ENCODE results near the gene NOS1AP.

NOS1AP gene

GRCh38 chr1:162305969-162306368 lies 236.5 kb downstream of the NOS1AP start:
- no peak for DNase-seq

GRCh38 chr1:162310337-162310736 lies 240.8 kb downstream of the NOS1AP start:
- DNase-seq, result no peak

GRCh38 chr1:162314206-162314605 lies 244.7 kb downstream of the NOS1AP start:
- DNase-seq, result no peak

- no peak for DNase-seq
Measured at GRCh38 chr1:162315673-162316072, 246.2 kb downstream of the NOS1AP start.

- no peak for DNase-seq
Measured at GRCh38 chr1:162316187-162316586, 246.7 kb downstream of the NOS1AP start.

GRCh38 chr1:162317621-162318020 lies 248.1 kb downstream of the NOS1AP start:
- DNase-seq, result no peak

- DNase-seq, result no peak
Measured at GRCh38 chr1:162319493-162320175, 250.1 kb downstream of the NOS1AP start.

- no peak for DNase-seq
Measured at GRCh38 chr1:162321809-162322422, 252.4 kb downstream of the NOS1AP start.

GRCh38 chr1:162323023-162323422 lies 253.5 kb downstream of the NOS1AP start:
- no peak for DNase-seq

- no peak for DNase-seq
Measured at GRCh38 chr1:162324396-162324795, 254.9 kb downstream of the NOS1AP start.

GRCh38 chr1:162326559-162326958 lies 257.1 kb downstream of the NOS1AP start:
- DNase-seq, result no peak

- no peak for DNase-seq
Measured at GRCh38 chr1:162327144-162327787, 257.8 kb downstream of the NOS1AP start.

- DNase-seq, result no peak
Measured at GRCh38 chr1:162327788-162328165, 258.3 kb downstream of the NOS1AP start.

GRCh38 chr1:162328512-162328911 lies 259.0 kb downstream of the NOS1AP start:
- DNase-seq, result no peak

GRCh38 chr1:162329826-162330225 lies 260.3 kb downstream of the NOS1AP start:
- no peak for DNase-seq

- no peak for DNase-seq
Measured at GRCh38 chr1:162333991-162334390, 264.5 kb downstream of the NOS1AP start.

GRCh38 chr1:162335126-162335525 lies 265.6 kb downstream of the NOS1AP start:
- DNase-seq, result no peak

GRCh38 chr1:162336621-162337285 lies 267.3 kb downstream of the NOS1AP start:
- no peak for DNase-seq

GRCh38 chr1:162342452-162342983 lies 273.0 kb downstream of the NOS1AP start:
- no peak for DNase-seq

- no peak for DNase-seq
Measured at GRCh38 chr1:162343470-162343869, 274.0 kb downstream of the NOS1AP start.

- no peak for DNase-seq
Measured at GRCh38 chr1:162347281-162347680, 277.8 kb downstream of the NOS1AP start.

GRCh38 chr1:162349635-162350330 lies 280.3 kb downstream of the NOS1AP start:
- no peak for DNase-seq
